ENCODE results near the gene STX16.

DNA sequence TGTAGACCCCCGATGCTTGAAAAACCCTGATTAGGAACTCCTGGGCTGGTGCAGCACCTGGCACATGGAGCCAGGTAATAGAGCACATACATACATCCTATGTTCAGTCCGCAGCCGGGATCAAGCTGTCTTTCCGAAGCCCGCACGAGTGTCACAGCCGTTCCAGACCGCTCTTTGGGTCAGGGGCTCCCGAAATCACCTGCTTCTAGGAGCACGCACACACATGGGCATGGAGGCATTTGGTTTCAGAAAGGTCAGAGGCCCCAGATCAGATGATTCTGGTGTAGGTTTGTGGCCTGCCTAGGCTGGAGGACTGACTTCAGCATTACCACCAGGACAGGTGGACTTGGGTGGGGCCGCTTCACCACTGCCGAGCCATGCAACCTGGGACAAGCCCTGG lies 42.1 kb upstream of the STX16 start:
- TF ChIP-seq, protein P1, sequence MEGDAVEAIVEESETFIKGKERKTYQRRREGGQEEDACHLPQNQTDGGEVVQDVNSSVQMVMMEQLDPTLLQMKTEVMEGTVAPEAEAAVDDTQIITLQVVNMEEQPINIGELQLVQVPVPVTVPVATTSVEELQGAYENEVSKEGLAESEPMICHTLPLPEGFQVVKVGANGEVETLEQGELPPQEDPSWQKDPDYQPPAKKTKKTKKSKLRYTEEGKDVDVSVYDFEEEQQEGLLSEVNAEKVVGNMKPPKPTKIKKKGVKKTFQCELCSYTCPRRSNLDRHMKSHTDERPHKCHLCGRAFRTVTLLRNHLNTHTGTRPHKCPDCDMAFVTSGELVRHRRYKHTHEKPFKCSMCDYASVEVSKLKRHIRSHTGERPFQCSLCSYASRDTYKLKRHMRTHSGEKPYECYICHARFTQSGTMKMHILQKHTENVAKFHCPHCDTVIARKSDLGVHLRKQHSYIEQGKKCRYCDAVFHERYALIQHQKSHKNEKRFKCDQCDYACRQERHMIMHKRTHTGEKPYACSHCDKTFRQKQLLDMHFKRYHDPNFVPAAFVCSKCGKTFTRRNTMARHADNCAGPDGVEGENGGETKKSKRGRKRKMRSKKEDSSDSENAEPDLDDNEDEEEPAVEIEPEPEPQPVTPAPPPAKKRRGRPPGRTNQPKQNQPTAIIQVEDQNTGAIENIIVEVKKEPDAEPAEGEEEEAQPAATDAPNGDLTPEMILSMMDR (IDR thresholded peaks at IDR 0.05): no peak
- TF ChIP-seq EP300 (IDR thresholded peaks at IDR 0.05) (no peak), POLR2AphosphoS5 (IDR thresholded peaks at IDR 0.05) (no peak)

Measured in stomach (tissue), 4 donors.